Smooth muscle cell (in vitro differentiated cells): ENCODE data around the gene AGPAT4. TPM values are rescaled to one million over a fixed set of nuclear protein-coding genes. Genes with fewer than 3 reads are reported as not detected.

ENCODE experiments used
- DNase-seq: peaks from one replicate; lab custom pipeline; 2025; ENCODE audit not compliant: unreplicated experiment; lab: John Stamatoyannopoulos, UW
- H2AFZ ChIP-seq: fragments of 200-600 bp; sonication (generic); 2 replicates; pipeline ENCODE4 v1.6.0; 2016; ENCODE audit warnings: antibody characterized with exemption, low read depth, mild to moderate bottlenecking
- H3F3A ChIP-seq: fragments of 200-600 bp; sonication (generic); 2 replicates; pipeline ENCODE4 v1.6.0; 2017; ENCODE audit warnings: antibody characterized with exemption, low read depth
- H3K27ac ChIP-seq: fragments of 200-600 bp; sonication (generic); 2 replicates; pipeline ENCODE4 v1.5.1; 2016; ENCODE audit warnings: low read depth, mild to moderate bottlenecking
- H3K27me3 ChIP-seq: fragments of 200-600 bp; sonication (generic); 2 replicates; pipeline ENCODE4 v1.6.1; 2016; ENCODE audit warnings: low read depth, mild to moderate bottlenecking
- H3K36me3 ChIP-seq: fragments of 200-600 bp; sonication (generic); 2 replicates; pipeline ENCODE4 v1.5.1; 2016; ENCODE audit warnings: low read depth
- H3K4me1 ChIP-seq: fragments of 200-600 bp; sonication (generic); 2 replicates; pipeline ENCODE4 v1.5.1; 2016; ENCODE audit warnings: low read depth
- H3K4me2 ChIP-seq: fragments of 200-600 bp; sonication (generic); 2 replicates; pipeline ENCODE4 v1.6.0; 2016; ENCODE audit warnings: mild to moderate bottlenecking
- H3K4me3 ChIP-seq: fragments of 200-600 bp; sonication (generic); 2 replicates; pipeline ENCODE4 v1.5.1; 2016; ENCODE audit warnings: mild to moderate bottlenecking
- H3K79me2 ChIP-seq: fragments of 200-600 bp; sonication (generic); 2 replicates; pipeline ENCODE4 v1.6.0; 2016; ENCODE audit warnings: low read depth, mild to moderate bottlenecking
- H3K9ac ChIP-seq: fragments of 200-600 bp; sonication (generic); 2 replicates; pipeline ENCODE4 v1.6.0; 2016; ENCODE audit warnings: low read depth
- H3K9me3 ChIP-seq: fragments of 200-600 bp; sonication (generic); replicated peaks from 2 replicates; pipeline ENCODE4 v1.5.1; 2016; ENCODE audit warnings: low read depth
- H4K20me1 ChIP-seq: fragments of 200-600 bp; sonication (generic); 2 replicates; pipeline ENCODE4 v1.6.0; 2016; ENCODE audit warnings: low read depth
- CTCF ChIP-seq: fragments of 200-600 bp; sonication (generic); IDR thresholded peaks from 2 replicates; pipeline ENCODE4 v1.5.1; 2017; ENCODE audit warnings: borderline replicate concordance, mild to moderate bottlenecking, antibody characterized with exemption; ENCODE audit not compliant: insufficient read depth, poor library complexity, severe bottlenecking
- whole genome bisulfite sequencing: methylation state at CpG from one replicate; pipeline ENCODE4 v1.1.7; 2016; ENCODE audit warnings: low lambda C conversion rate; 5-methylcytosine and 5-hydroxymethylcytosine counted together
- polyA plus RNA-seq: library from polyadenylated mRNA; unstranded; fragments of >200 nt; fragmentation: Nextera tagmentation; extraction: Ambion mirVana; gene quantifications from 2 replicates; pipeline ENCODE4 v1.2.1, GENCODE V29; 2016
- total RNA-seq: library from RNA; depleted of rRNA; stranded (reverse); fragments of >200 nt; gene quantifications from 2 replicates; pipeline ENCODE4 v1.2.3, GENCODE V29; 2014

Gene AGPAT4
- total and polyA plus RNA-seq, 2 experiments from 2014 or later: 51.4 to 51.8 TPM

DNA sequence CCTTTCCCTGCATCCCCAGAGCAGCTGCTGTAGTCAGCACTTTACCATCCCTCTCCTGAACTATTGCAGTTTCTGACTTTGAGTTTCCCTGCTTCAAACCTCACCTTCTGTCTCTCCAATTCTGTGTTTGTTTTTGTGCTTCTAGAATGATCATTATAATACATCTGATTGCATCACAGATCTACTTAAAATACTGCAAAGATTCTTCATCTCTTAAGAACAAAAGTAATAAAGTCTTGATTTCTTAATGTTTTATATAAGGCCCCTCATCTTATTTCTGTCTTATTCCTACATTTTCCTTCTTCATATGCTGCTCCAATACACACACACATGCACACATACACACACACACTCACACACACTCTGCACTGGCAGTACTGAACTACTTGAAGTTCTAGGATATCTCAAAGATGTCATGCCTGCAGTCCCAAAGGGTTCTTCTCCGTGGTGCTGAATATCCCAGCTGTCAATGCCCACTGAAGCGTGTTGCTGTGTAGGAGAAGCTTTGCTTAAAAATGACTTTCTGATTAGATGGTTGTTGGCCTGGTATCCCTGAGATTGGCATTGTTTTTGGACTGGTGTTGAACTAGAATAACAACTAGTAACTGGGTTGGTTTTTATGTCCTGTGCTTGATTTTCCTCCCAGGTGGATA, 185.1 kb downstream of the AGPAT4 start:
- Histone ChIP-seq H3K27me3 (no peaks in the 10 kb centered on the region), H3F3A (no peaks in the 10 kb centered on the region), H3K36me3 (peaks cover 49% of the 10 kb centered on the region), H3K4me2 (no peak overlapping the region), H4K20me1 (no peaks in the 10 kb centered on the region), H3K9me3 (no peaks in the 10 kb centered on the region), H3K27ac (no peak overlapping the region), H3K79me2 (no peaks in the 10 kb centered on the region), H2AFZ (no peak overlapping the region), H3K4me3 (no peak overlapping the region), H3K9ac (no peak overlapping the region), H3K4me1 (peaks cover 5% of the 10 kb centered on the region)
- TF ChIP-seq CTCF: no peak
- 88% methylated on average over 2 of the region's 2 CpGs for WGBS
- no peak for DNase-seq

- H3K4me1 ChIP-seq: no peaks in the 10 kb centered on the region
- no peaks in the 10 kb centered on the region for H3F3A ChIP-seq
- H3K36me3 ChIP-seq: peaks cover 43% of the 10 kb centered on the region
- H3K27me3 ChIP-seq: no peaks in the 10 kb centered on the region
- no peak for TF ChIP-seq CTCF
- no peak overlapping the region for H3K4me3 ChIP-seq
- no peaks in the 10 kb centered on the region for H4K20me1 ChIP-seq
- 98% methylated on average over 5 of the region's 5 CpGs for WGBS
- H3K9me3 ChIP-seq: no peaks in the 10 kb centered on the region
- H3K9ac ChIP-seq: no peak overlapping the region
- no peak overlapping the region for H3K27ac ChIP-seq
- DNase-seq: no peak
- H3K4me2 ChIP-seq: no peak overlapping the region
- no peak overlapping the region for H2AFZ ChIP-seq
- H3K79me2 ChIP-seq: no peaks in the 10 kb centered on the region
Measured at GRCh38 chr6:161085246-161085645, 188.6 kb downstream of the AGPAT4 start.

GRCh38 chr6:161082215-161082614, 191.6 kb downstream of the AGPAT4 start:
- H3K4me1 ChIP-seq: no peaks in the 10 kb centered on the region
- H3K79me2 ChIP-seq: no peaks in the 10 kb centered on the region
- H3K9me3 ChIP-seq: no peaks in the 10 kb centered on the region
- no peaks in the 10 kb centered on the region for H3F3A ChIP-seq
- H2AFZ ChIP-seq: no peak overlapping the region
- DNase-seq: no peak
- no peaks in the 10 kb centered on the region for H3K27me3 ChIP-seq
- no peak overlapping the region for H3K4me3 ChIP-seq
- H3K4me2 ChIP-seq: no peak overlapping the region
- H4K20me1 ChIP-seq: no peaks in the 10 kb centered on the region
- H3K9ac ChIP-seq: no peak overlapping the region
- TF ChIP-seq CTCF: no peak
- 98% methylated on average over 2 of the region's 2 CpGs for WGBS
- H3K36me3 ChIP-seq: peaks cover 26% of the 10 kb centered on the region
- no peak overlapping the region for H3K27ac ChIP-seq

DNA sequence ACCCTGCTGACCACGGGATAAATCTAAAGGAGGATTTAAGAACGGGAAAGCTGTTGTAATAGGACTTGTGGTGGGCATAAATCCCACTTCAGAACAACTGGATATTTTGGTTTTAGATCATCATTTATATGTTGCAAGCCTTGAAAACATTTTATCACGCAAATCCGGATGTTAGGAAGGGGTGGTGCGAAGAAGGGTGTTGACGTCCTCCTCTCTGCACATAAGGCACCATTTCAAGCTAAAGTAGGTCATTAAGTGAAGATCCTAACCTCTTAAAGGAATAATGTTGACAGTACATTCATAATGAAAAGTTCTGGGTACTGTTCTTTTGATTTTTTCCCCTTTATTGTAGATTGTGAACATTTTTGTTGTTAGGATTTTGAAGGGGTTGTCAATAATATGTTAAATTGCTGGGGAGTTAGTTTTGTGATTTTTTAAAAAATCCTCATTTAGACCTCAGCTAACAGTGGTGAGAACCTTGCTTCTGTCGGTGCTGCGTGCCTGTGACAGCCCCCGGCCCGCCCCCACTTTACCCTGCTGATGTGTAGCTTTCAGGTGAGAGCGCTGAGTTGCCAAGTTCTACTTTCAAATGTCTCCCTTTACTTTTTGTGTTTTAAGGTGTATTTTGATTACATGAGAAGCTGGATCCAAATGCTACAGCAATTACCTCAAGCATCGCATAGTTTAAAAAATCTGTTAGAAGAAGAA, 193.4 kb downstream of the AGPAT4 start:
- no peaks in the 10 kb centered on the region for H3K9me3 ChIP-seq
- H2AFZ ChIP-seq: no peak overlapping the region
- peak overlapping the region; percentile 19 for H3K9ac ChIP-seq
- no peaks in the 10 kb centered on the region for H3F3A ChIP-seq
- H3K4me2 ChIP-seq: peak overlapping the region; percentile 18
- no peaks in the 10 kb centered on the region for H3K27me3 ChIP-seq
- TF ChIP-seq CTCF: no peak
- WGBS: 78% methylated on average over 12 of the region's 12 CpGs
- no peaks in the 10 kb centered on the region for H4K20me1 ChIP-seq
- peaks cover 13% of the 10 kb centered on the region for H3K36me3 ChIP-seq
- peak overlapping the region; percentile 77 for H3K27ac ChIP-seq
- H3K79me2 ChIP-seq: no peaks in the 10 kb centered on the region
- DNase-seq: no peak
- H3K4me3 ChIP-seq: no peak overlapping the region
- H3K4me1 ChIP-seq: no peaks in the 10 kb centered on the region
